T-helper 1 cell treated with Interleukin-12 subunit alpha and Interleukin-12 subunit beta and Interleukin-4 antibody, amounts not matched to agents 30 ng/mL and 1 ng/mL, for 36 hours (primary cell): ENCODE results near the gene SKAP2. TPM values are rescaled to one million over a fixed set of nuclear protein-coding genes. Genes with fewer than 3 reads are reported as not detected.

Experiments used
- intact Hi-C: fragments of 100-400 bp; cut with micrococcal nuclease; formaldehyde crosslinking; loops from one replicate; pipeline ENCODE4 v1.15.1; 2024
- total RNA-seq: library from RNA; stranded (reverse); gene quantifications from 2 replicates; pipeline ENCODE4 v1.2.3, GENCODE V29; 2022

Gene SKAP2
- total RNA-seq, 1 donor from 2014 or later: 7.9 TPM

GRCh38 chr7:26779978-26780595 lies 84.3 kb downstream of the SKAP2 start:
- intact Hi-C loops: no loop called here

DNA sequence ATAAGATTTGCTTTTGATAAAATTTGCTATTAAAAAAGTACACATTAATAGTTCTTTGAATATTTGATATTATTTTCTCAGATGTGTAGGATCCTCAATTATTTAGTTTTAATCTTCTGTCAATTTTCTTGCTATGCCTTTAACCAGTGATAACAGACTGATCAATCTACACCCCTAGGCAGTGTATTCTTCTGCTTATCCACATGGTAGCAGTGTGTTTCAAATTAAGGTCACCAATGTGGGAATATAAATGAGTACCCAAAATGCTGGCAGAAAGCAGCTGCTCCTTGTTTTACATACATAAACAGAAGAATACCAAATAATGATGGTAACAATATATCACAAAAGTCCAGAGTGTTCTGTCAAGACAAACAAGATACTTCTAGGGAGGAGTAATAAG lies 87.0 kb downstream of the SKAP2 start:
- intact Hi-C loops: no loop called here

DNA sequence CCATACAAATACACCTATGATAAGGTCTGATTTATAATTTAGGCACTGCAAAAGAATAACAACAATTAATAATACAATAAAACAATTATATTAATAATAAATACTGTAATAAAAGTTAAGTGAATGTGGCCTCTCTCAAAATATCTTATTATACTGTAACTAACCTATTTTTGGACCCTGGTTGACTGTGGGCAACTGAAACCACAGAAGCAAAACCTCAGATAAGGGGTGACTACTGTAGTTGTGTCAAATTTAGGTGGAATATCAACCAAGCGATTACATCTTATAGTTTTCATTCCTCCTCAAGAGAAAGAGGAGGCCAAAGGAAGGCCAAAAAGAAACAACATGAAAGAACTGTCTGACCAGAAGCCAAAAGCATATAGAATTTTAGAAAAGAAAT lies 103.9 kb downstream of the SKAP2 start:
- intact Hi-C loops: no loop called here

- intact Hi-C loops: no loop called here
Observed at GRCh38 chr7:26759108-26759507, 105.3 kb downstream of the SKAP2 start.

GRCh38 chr7:26743205-26743604 lies 121.2 kb downstream of the SKAP2 start:
- intact Hi-C loops: no loop called here

- intact Hi-C loops: no loop called here
Observed at GRCh38 chr7:26735976-26736600, 128.3 kb downstream of the SKAP2 start.

DNA sequence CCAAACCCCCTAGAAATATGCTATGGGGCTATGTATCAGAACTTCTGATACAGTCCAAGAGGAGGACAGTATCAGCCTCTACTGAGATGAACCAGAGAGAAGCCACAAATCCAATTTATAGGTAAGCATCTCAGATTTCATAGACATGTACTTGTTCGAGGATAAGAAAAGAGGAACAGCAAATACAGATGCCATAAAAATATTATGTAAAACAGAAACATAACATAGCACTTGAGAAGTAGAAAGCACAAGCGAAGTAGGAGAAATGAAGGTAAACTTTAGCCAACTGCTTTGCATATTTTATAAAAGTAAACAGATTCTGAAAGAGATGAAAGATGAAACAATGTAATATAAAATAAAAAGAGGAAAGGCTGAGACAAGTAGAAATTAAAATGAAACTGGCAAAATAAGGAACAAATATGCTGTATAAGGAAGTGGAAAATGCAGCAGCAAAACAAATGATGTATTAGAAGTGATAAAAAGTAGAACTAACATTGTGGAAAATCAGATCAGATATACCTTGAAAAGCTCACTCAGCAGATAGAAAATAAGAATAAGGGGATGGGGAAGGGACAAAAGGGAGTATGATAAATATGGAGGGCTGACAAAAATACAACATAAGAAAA lies 135.1 kb downstream of the SKAP2 start:
- intact Hi-C loops: no loop called here

DNA sequence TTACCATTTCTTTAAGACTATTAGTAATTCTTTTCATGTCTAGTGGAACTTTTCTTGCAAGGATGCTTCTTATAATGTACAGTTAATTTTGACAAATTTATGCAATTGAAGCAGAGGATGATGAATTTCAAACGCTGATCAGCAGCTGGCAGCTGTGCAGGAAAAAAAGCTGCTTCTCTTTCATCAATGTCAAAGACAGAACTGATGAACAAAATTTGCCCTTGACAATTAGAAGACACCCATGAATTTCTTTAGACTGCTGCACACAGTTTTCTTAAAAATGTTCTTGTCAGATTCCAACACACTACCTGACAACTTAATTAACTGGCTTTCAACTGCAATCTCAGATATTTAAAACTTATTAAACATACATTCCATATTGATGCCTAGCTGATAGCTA lies 138.3 kb downstream of the SKAP2 start:
- intact Hi-C loops: no loop called here

GRCh38 chr7:26724795-26725194 lies 139.6 kb downstream of the SKAP2 start:
- intact Hi-C loops: no loop called here

- intact Hi-C loops: no loop called here
Observed at GRCh38 chr7:26723129-26723528, 141.3 kb downstream of the SKAP2 start.

DNA sequence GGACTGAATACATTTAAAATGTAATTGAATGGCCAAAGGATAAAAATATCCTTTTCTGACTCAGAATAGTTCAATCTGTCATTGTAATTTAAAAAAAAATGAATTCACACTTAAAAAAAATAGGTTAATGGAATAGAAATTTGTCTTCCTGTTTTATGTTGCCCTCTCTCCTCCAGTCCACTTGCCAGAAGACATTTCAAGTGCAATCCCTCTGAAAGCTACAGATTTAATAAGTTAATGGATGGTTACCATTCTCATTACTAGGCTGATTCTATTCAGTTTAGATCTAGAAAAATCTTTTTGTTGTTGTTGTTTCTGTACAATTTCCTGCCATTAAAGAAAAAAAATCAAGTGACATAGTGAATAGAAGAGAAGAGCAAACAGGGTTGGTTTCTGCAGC lies 142.9 kb downstream of the SKAP2 start:
- intact Hi-C loops: no loop called here

GRCh38 chr7:26718063-26718462 lies 146.3 kb downstream of the SKAP2 start:
- intact Hi-C loops: no loop called here

DNA sequence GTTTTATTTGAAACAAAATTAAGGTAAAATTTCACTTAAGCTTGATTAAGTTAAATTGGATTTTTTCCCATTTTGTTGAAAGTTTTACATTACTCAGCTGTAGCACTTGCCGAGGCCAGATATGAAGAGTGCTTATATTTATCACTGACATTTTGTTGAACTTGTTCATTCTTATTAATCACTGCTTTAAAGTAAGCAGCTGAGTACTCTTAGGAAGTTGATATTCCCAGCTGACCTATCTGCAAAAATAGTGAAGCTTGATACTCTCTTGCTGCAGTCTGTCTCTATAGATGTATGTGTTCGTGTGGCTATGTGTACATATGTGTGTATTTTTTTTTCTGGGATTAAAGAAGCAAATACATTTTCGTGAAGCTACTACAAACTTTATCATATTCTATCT lies 150.0 kb downstream of the SKAP2 start:
- intact Hi-C loops: no loop called here

DNA sequence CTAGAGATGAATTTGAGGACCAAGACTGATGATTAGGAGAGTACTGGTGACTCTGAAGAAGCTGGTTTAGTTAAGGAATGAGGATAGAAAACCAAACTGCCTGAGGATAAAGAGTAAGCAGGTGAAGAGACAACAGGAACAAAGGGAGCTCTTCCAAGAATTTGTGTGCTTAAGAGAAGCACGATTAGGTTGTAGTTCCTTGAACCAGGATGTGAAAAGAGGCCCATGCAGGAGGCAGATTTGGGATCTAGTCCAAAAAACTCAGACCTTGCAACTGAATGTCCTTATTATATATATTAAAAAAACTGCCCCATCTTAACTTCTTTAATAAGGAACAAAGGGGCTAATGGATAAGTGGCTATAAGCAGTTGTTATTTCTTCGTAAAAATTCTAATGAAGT lies 150.4 kb downstream of the SKAP2 start:
- intact Hi-C loops: no loop called here

DNA sequence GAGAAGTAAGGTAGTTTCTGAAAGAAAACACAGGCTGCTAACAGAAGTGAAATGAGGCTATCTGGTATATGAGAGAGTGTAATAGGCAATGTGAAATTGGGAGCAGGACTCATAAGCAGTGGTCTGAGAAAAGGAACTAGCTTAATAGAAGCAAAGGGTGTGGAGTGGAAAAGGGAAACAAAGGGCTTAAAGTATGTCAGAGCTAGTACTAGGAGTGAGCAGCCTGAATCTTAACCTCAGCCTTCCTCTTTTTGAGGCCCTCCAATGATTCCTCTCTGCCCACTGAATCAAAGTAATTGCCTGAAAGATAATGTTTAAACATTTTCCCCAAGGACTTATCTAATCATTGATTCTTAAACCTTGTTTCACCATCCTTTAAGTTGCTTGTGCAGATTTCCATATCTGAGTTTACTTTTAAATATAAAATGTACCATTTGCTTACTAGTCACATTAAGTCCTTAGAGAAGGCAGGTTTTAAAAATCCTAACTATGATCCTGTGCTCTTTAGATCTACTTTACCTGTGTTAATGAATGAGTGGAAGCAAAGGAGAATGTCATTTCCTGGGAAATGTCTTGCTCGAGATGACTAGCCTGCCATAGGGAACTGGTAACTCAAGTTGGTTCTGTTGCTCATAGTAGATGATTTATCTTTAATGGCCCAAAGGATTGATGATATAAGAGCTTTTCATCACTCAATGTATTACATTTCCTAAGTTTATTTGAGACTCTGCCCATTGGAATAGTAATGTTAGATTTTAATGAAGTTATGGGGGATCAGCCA lies 155.0 kb downstream of the SKAP2 start:
- intact Hi-C loops: no loop called here

GRCh38 chr7:26705567-26705966 lies 158.8 kb downstream of the SKAP2 start:
- intact Hi-C loops: no loop called here

DNA sequence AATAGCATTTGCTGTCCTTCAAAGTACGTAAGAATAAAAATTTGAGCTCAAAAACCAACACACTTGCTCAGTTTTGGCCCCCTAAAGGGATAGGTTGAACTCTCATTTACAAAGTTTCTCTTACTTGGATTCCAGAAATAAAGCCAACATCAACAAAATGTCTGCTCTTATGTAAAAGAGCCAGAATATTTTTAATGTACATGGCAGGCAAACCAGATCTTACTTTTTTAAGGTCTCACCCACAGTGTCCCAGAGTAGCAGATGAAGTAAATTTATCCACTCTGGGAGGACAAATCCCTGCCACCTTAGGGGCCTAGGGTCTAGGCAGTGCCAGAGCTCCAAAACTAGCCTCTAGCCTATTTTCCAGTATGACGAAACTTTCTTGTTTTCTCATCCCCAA lies 159.6 kb downstream of the SKAP2 start:
- intact Hi-C loops: no loop called here

GRCh38 chr7:26704036-26704435 lies 160.4 kb downstream of the SKAP2 start:
- intact Hi-C loops: no loop called here

GRCh38 chr7:26700893-26701292 lies 163.5 kb downstream of the SKAP2 start:
- intact Hi-C loops: no loop called here

DNA sequence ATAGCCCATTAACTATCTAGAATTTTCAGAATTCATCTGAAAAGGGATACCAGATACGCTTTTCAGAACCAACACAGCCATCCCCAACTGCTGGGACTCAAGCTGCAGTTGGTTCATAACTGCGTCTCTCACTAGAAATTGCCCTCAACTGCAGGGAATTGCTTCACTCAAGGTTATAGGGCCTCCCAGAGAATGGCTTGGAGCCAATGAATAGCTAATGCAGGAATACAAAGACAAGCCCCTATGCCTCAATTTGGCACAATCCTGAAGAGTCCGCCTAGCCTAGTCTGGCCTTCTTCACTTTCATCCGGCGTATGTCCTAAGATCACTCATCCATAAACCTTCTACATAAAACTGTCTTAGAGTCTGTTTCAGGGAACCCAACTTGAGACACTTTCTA lies 164.0 kb downstream of the SKAP2 start:
- intact Hi-C loops: no loop called here

- intact Hi-C loops: no loop called here
Observed at GRCh38 chr7:26699766-26700165, 164.6 kb downstream of the SKAP2 start.

DNA sequence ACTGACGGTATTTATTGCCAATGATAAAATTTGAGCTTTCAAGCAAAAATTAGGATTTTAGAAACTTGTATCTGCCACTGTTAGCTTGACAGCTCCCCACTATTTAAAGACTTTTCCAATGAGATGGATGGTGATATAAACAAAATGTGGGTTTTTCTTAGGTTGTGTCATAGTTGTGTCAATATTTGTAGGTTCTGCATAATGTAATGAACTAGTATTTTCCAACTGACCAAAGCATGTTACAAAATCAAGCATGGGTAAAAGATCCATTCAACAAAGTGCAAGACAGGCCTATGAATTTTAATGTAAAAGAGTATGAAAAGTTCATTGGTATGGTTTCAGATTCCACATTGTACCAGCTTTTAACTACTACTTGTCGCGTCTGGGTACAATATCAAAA lies 165.6 kb downstream of the SKAP2 start:
- intact Hi-C loops: no loop called here
